ENCODE results near the gene TEX54.
"Not testable (repeated sequence)": the region's sequence is repeated elsewhere in the genome, so short reads cannot be mapped to it uniquely, and the experiment has no call there.

The TEX54 gene

GRCh38 chr11:62844154-62844553, 11.5 kb upstream of the TEX54 start:
- TF ChIP-seq EZH2phosphoT487 (IDR thresholded peaks at IDR 0.05; ENCODE audit: low read depth) (no peak), CTCF (IDR thresholded peaks at IDR 0.05; ENCODE audit: low read depth, low read length) (no peak)
- no peak overlapping the region for H3K9ac ChIP-seq (ENCODE audit: low read length)
- no peak overlapping the region for H3K4me2 ChIP-seq (ENCODE audit: low read length)

GRCh38 chr11:62843466-62843865, 10.8 kb upstream of the TEX54 start:
- no peak for TF ChIP-seq EZH2phosphoT487 (IDR thresholded peaks at IDR 0.05; ENCODE audit: low read depth)
- no peak for TF ChIP-seq CTCF (IDR thresholded peaks at IDR 0.05; ENCODE audit: low read depth, low read length)
- no peaks in the 10 kb centered on the region for H4K20me1 ChIP-seq (ENCODE audit: insufficient read depth, low read length)
- no peaks in the 10 kb centered on the region for H3K9me3 ChIP-seq (ENCODE audit: insufficient read depth, low read length)
- H2AFZ ChIP-seq (ENCODE audit: low read depth, low read length): no peak overlapping the region
- H3K36me3 ChIP-seq (replicated peaks; ENCODE audit: low read depth, low read length): no peaks in the 10 kb centered on the region
- no peak overlapping the region for H3K4me3 ChIP-seq (ENCODE audit: low read length)
- H3K9ac ChIP-seq (ENCODE audit: low read length): no peak overlapping the region
- no peak overlapping the region for H3K27ac ChIP-seq (ENCODE audit: low read length)
- no peak overlapping the region for H3K4me2 ChIP-seq (ENCODE audit: low read length)
- H3K4me1 ChIP-seq (ENCODE audit: low read length): peaks cover 18% of the 10 kb centered on the region
- no peaks in the 10 kb centered on the region for H3K27me3 ChIP-seq (ENCODE audit: low read depth, low read length)
- H3K79me2 ChIP-seq (ENCODE audit: low read length): peaks cover 10% of the 10 kb centered on the region

More at GRCh38 chr11:62844154-62844553, 11.5 kb upstream of the TEX54 start:
- Histone ChIP-seq H3K9me3 (ENCODE audit: insufficient read depth, low read length) (no peaks in the 10 kb centered on the region), H3K27me3 (ENCODE audit: low read depth, low read length) (no peaks in the 10 kb centered on the region), H3K36me3 (replicated peaks; ENCODE audit: low read depth, low read length) (no peaks in the 10 kb centered on the region), H4K20me1 (ENCODE audit: insufficient read depth, low read length) (no peaks in the 10 kb centered on the region), H2AFZ (ENCODE audit: low read depth, low read length) (no peak overlapping the region), H3K4me3 (ENCODE audit: low read length) (no peak overlapping the region), H3K4me1 (ENCODE audit: low read length) (peaks cover 18% of the 10 kb centered on the region), H3K27ac (ENCODE audit: low read length) (no peak overlapping the region), H3K79me2 (ENCODE audit: low read length) (peaks cover 3% of the 10 kb centered on the region)

- not testable (repeated sequence) for H3K27me3 ChIP-seq (ENCODE audit: low read depth, low read length); H3K36me3 ChIP-seq (replicated peaks; ENCODE audit: low read depth, low read length); H4K20me1 ChIP-seq (ENCODE audit: insufficient read depth, low read length); H3K9me3 ChIP-seq (ENCODE audit: insufficient read depth, low read length)
- Histone ChIP-seq H3K4me1 (ENCODE audit: low read length) (peaks cover 23% of the 10 kb centered on the region), H3K4me3 (ENCODE audit: low read length) (peak overlapping the region; percentile 97), H3K9ac (ENCODE audit: low read length) (peak overlapping the region; percentile 93), H3K79me2 (ENCODE audit: low read length) (peaks cover 16% of the 10 kb centered on the region), H2AFZ (ENCODE audit: low read depth, low read length) (peak overlapping the region; percentile 48), H3K4me2 (ENCODE audit: low read length) (peak overlapping the region; percentile 94), H3K27ac (ENCODE audit: low read length) (peak overlapping the region; percentile 98; the same call in 1 of the 2 replicates)
These were observed 10.2 kb upstream of the TEX54 start for GRCh38 chr11:62842891-62843290.

- Histone ChIP-seq H2AFZ (ENCODE audit: low read depth, low read length) (peak overlapping the region; percentile 48), H3K4me1 (ENCODE audit: low read length) (peaks cover 27% of the 10 kb centered on the region), H3K36me3 (replicated peaks; ENCODE audit: low read depth, low read length) (peaks cover 5% of the 10 kb centered on the region), H3K27ac (ENCODE audit: low read length) (peak overlapping the region; percentile 98), H3K4me2 (ENCODE audit: low read length) (peak overlapping the region; percentile 94), H3K9me3 (ENCODE audit: insufficient read depth, low read length) (no peaks in the 10 kb centered on the region), H3K79me2 (ENCODE audit: low read length) (peaks cover 22% of the 10 kb centered on the region), H3K4me3 (ENCODE audit: low read length) (peak overlapping the region; percentile 97), H3K27me3 (ENCODE audit: low read depth, low read length) (no peaks in the 10 kb centered on the region), H3K9ac (ENCODE audit: low read length) (peak overlapping the region; percentile 93), H4K20me1 (ENCODE audit: insufficient read depth, low read length) (no peaks in the 10 kb centered on the region)
- TF ChIP-seq CTCF (IDR thresholded peaks at IDR 0.05; ENCODE audit: low read depth, low read length) (no peak), EZH2phosphoT487 (IDR thresholded peaks at IDR 0.05; ENCODE audit: low read depth) (no peak)
These were observed 9.6 kb upstream of the TEX54 start for GRCh38 chr11:62842171-62842741.
